LHCN-M2 (cell line): ENCODE results near the gene LDLRAD1. TPM values are rescaled to one million over a fixed set of nuclear protein-coding genes. Genes with fewer than 3 reads are reported as not detected.
A peak's percentile ranks its signal among the peaks of the same experiment; 100 is the strongest.
"Not testable (repeated sequence)": the region's sequence is repeated elsewhere in the genome, so short reads cannot be mapped to it uniquely, and the experiment has no call there.

Experiments used
- DNase-seq: peaks from one replicate; pipeline ENCODE4 v3.0.0-alpha.2; 2012; ENCODE audit warnings: low read depth
- polyA plus RNA-seq: library from polyadenylated mRNA; unstranded; fragments of >200 nt; gene quantifications from one replicate; pipeline ENCODE4 v1.2.1, GENCODE V29; 2012; ENCODE audit warnings: missing spikeins
- total RNA-seq: library from RNA; depleted of rRNA; stranded (reverse); fragments of >200 nt; gene quantifications from 2 replicates; pipeline ENCODE4 v1.2.3, GENCODE V29; 2014; rRNA removed

LDLRAD1 gene
- not detected in 2 replicates for total RNA-seq
- not detected for polyA plus RNA-seq

GRCh38 chr1:54017979-54018378, at the start of gene LDLRAD1:
Gene LDLRAD1, minus strand, starts transcription at chr1:54018186. Its CDS starts 74 bp downstream, at chr1:54018112.
- DNase-seq = no peak

GRCh38 chr1:54064299-54064698, 46.3 kb upstream of the LDLRAD1 start:
- no peak for DNase-seq

GRCh38 chr1:54054438-54054749, 36.4 kb upstream of the LDLRAD1 start:
- no peak for DNase-seq

- peak; percentile 28 for DNase-seq
These were observed 35.9 kb upstream of the LDLRAD1 start for GRCh38 chr1:54053745-54054437.

- peak; percentile 99 for DNase-seq
These were observed 35.2 kb upstream of the LDLRAD1 start, which contains the start of the genes TCEANC2 and TMEM59 for GRCh38 chr1:54052934-54053744. Gene TCEANC2, plus strand, starts transcription at chr1:54053608. Its CDS starts 815 bp downstream, at chr1:54054423. Gene TMEM59, minus strand, starts transcription at chr1:54053204. Its CDS starts 16 bp downstream, at chr1:54053188.

- DNase-seq = peak; percentile 46
These were observed 34.5 kb upstream of the LDLRAD1 start for GRCh38 chr1:54052431-54052933.

- no peak for DNase-seq
These were observed 34.0 kb upstream of the LDLRAD1 start for GRCh38 chr1:54051933-54052430.

GRCh38 chr1:54050435-54050834, 32.4 kb upstream of the LDLRAD1 start:
- DNase-seq = not testable (repeated sequence)

GRCh38 chr1:54047384-54048305, 29.7 kb upstream of the LDLRAD1 start:
- DNase-seq = no peak

- DNase-seq = no peak
These were observed 28.8 kb upstream of the LDLRAD1 start for GRCh38 chr1:54046671-54047383.

- no peak for DNase-seq
These were observed 27.5 kb upstream of the LDLRAD1 start for GRCh38 chr1:54045496-54045895.

- no peak for DNase-seq
These were observed 23.8 kb upstream of the LDLRAD1 start for GRCh38 chr1:54041806-54042205.

- no peak for DNase-seq
These were observed 19.5 kb upstream of the LDLRAD1 start for GRCh38 chr1:54037476-54037875.

GRCh38 chr1:54028306-54029251, 10.6 kb upstream of the LDLRAD1 start:
- no peak for DNase-seq

- no peak for DNase-seq
These were observed 9.9 kb upstream of the LDLRAD1 start for GRCh38 chr1:54027848-54028247.

GRCh38 chr1:54024811-54025210, 6.8 kb upstream of the LDLRAD1 start:
- not testable (repeated sequence) for DNase-seq

GRCh38 chr1:54024358-54024757, 6.4 kb upstream of the LDLRAD1 start:
- no peak for DNase-seq

GRCh38 chr1:54019562-54020176, 1.7 kb upstream of the LDLRAD1 start:
- not testable (repeated sequence) for DNase-seq

- DNase-seq = no peak
These were observed 649 bp upstream of the LDLRAD1 start for GRCh38 chr1:54018635-54019034.
